Measurements from ENCODE around the gene FAM53A. TPM values are rescaled to one million over a fixed set of nuclear protein-coding genes. Genes with fewer than 3 reads are reported as not detected.

FAM53A gene
- total RNA-seq, 2 experiments from 2014 or later, result 1.4 to 1.8 TPM

DNA sequence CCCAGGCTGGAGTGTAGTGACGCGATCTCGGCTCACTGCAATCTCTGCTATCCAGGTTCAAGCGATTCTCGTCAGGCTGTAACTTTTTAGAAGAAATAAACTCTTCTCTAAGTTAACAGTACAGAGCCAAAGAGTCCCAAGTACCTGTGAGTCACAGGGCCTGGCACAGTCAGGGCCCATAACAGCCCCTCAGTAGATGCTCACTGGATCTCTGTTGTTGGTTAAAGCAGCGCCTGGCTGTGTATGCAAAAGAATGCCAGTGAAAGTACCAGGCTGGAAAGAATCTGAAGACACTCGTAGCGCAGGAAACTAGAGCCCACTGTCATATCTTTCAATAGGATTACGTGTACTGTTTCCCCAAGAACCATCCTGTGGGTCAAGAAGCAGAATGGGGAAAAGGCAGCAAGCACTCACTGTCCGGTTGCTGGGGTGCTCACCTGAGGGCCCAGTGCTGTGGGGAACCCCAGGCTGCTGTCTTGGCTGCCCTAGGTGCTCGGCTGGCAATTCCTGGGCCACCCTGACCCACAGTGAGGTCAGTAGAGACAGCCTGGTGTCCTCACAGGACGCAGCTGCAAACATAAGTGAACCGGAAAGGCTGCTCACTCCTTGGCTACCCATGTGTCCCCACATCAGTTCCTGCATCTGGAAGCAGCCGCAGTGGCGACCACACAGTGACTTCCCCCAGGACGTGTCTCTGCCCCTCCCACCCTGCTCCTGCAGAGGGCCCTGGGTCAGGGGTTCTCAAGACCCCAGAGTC, 31.1 kb upstream of the FAM53A start:
- H3K27ac ChIP-seq (ENCODE audit: low read depth, low read length, poor library complexity, severe bottlenecking), result peak overlapping the region; percentile 85
- ChIA-PET POLR2A (interaction anchor here (1.4 to 1.5 kb wide), 2 partner anchors 8 to 141 kb away, joined by 3 read pairs; partner anchors contain the start of gene LETM1), CTCF (ENCODE audit: unreplicated experiment) (interaction anchor here (0.5 kb wide), 1 partner anchor 21 kb away, joined by 3 read pairs; no protein-coding TSS in a partner anchor)
- H3K4me2 ChIP-seq (ENCODE audit: low read length), result peak overlapping the region; percentile 91
- no peak overlapping the region for H2AFZ ChIP-seq (ENCODE audit: low read length)
- H3K4me1 ChIP-seq (ENCODE audit: insufficient read depth, low read length, poor library complexity, severe bottlenecking), result peaks cover 68% of the 10 kb centered on the region
- H3K4me3 ChIP-seq (ENCODE audit: low read depth, low read length, poor library complexity, severe bottlenecking), result peak overlapping the region; percentile 86
- no peaks in the 10 kb centered on the region for H3K9me2 ChIP-seq (ENCODE audit: insufficient read depth, low read length)
- H4K20me1 ChIP-seq (ENCODE audit: insufficient read depth, low read length), result peaks cover 26% of the 10 kb centered on the region
- no peaks in the 10 kb centered on the region for H3K9me3 ChIP-seq (ENCODE audit: low read length)
- peak; percentile 83 for DNase-seq (ENCODE audit: low spot score)
- intact Hi-C loops (cut with micrococcal nuclease; ENCODE audit: unreplicated experiment), result loop anchor here (10.0 kb wide), 2 partner anchors 750 to 1040 kb away; partner anchors contain the start of genes ATP5ME, MYL5 and RNF4
- peaks cover 67% of the 10 kb centered on the region for H3K79me2 ChIP-seq (ENCODE audit: insufficient read depth, low read depth, low read length)
- TF ChIP-seq, protein P1, sequence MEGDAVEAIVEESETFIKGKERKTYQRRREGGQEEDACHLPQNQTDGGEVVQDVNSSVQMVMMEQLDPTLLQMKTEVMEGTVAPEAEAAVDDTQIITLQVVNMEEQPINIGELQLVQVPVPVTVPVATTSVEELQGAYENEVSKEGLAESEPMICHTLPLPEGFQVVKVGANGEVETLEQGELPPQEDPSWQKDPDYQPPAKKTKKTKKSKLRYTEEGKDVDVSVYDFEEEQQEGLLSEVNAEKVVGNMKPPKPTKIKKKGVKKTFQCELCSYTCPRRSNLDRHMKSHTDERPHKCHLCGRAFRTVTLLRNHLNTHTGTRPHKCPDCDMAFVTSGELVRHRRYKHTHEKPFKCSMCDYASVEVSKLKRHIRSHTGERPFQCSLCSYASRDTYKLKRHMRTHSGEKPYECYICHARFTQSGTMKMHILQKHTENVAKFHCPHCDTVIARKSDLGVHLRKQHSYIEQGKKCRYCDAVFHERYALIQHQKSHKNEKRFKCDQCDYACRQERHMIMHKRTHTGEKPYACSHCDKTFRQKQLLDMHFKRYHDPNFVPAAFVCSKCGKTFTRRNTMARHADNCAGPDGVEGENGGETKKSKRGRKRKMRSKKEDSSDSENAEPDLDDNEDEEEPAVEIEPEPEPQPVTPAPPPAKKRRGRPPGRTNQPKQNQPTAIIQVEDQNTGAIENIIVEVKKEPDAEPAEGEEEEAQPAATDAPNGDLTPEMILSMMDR (conservative IDR thresholded peaks at IDR 0.05; ENCODE audit: low read length), result no peak
- TF ChIP-seq EZH2phosphoT487 (IDR thresholded peaks at IDR 0.05; ENCODE audit: borderline replicate concordance, low read depth, low read length), result no peak
- H3K36me3 ChIP-seq (ENCODE audit: insufficient read depth, low read length), result peaks cover 77% of the 10 kb centered on the region
- no TSS peak for BruUV-seq (replicated peaks)

DNA sequence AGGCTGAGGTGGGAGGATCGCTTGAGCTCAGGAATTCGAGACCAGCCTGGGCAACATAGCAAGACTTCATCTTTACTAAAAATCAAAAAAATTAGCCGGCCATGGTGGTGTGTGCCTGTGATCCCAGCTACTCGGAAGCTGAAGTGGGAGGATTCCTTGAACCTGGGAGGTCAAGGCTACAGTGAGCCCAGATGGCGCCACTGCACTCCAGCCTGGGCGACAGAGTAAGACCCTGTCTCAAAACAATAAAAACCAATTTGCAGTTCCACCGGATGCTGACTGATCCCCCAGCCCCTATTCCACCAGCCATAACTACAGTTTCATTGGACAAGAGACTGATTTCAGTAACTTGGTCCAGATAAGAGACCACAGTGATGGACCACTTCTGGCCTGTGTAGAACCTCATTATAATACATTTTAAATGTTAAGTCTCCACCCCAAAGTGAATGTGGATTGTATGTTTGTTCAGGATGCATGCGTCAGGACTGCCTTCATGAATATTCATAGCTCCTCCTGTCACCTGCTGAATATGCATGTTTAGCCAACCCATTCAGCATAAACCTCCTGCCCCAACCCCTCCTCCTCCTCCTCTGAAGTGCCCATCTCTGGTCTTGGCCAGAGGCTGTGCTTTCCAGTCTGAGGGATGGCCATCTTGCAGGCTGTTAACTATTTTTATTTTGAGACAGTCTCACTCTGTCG, 30.3 kb upstream of the FAM53A start:
- Histone ChIP-seq H3K4me1 (ENCODE audit: insufficient read depth, low read length, poor library complexity, severe bottlenecking) (peaks cover 68% of the 10 kb centered on the region), H3K9me2 (ENCODE audit: insufficient read depth, low read length) (no peaks in the 10 kb centered on the region), H3K9me3 (ENCODE audit: low read length) (no peaks in the 10 kb centered on the region), H3K27ac (ENCODE audit: low read depth, low read length, poor library complexity, severe bottlenecking) (peak overlapping the region; percentile 85), H3K4me3 (ENCODE audit: low read depth, low read length, poor library complexity, severe bottlenecking) (peak overlapping the region; percentile 86), H3K36me3 (ENCODE audit: insufficient read depth, low read length) (peaks cover 83% of the 10 kb centered on the region), H2AFZ (ENCODE audit: low read length) (no peak overlapping the region), H4K20me1 (ENCODE audit: insufficient read depth, low read length) (peaks cover 31% of the 10 kb centered on the region), H3K4me2 (ENCODE audit: low read length) (peak overlapping the region; percentile 91), H3K79me2 (ENCODE audit: insufficient read depth, low read depth, low read length) (peaks cover 68% of the 10 kb centered on the region)
- TF ChIP-seq, protein P1 (conservative IDR thresholded peaks at IDR 0.05; ENCODE audit: low read length), result peak; percentile 57
- no peak for TF ChIP-seq EZH2phosphoT487 (IDR thresholded peaks at IDR 0.05; ENCODE audit: borderline replicate concordance, low read depth, low read length)
- POLR2A ChIA-PET, result interaction anchor here (0.6 to 1.5 kb wide), 5 partner anchors 9 to 151 kb away, joined by 3 to 5 read pairs (median 3); partner anchors contain the start of gene LETM1
- intact Hi-C loops (cut with micrococcal nuclease; ENCODE audit: unreplicated experiment), result loop anchor here (5.0 to 10.0 kb wide), 3 partner anchors 132 to 1040 kb away; partner anchors contain the start of genes ATP5ME, MYL5 and RNF4
- no TSS peak for BruUV-seq (replicated peaks)
- CTCF ChIA-PET (ENCODE audit: unreplicated experiment), result interaction anchor here (0.5 kb wide), 1 partner anchor 20 kb away, joined by 3 read pairs; no protein-coding TSS in a partner anchor
- DNase-seq (ENCODE audit: low spot score), result peak; percentile 77
